Caco-2 (cell line): Measurements from ENCODE around the gene LRRC8C. TPM values are rescaled to one million over a fixed set of nuclear protein-coding genes. Genes with fewer than 3 reads are reported as not detected.

ENCODE experiments used
- BruUV-seq: library from RNA; stranded (reverse); fragments of 400-500 nt; replicated peaks from 2 replicates; lab custom pipeline; 2021; lab: Mats Ljungman, UMichigan
- CTCF ChIA-PET: fragments of 300-600 bp; sonication (Branson Sonifier 250); formaldehyde crosslinking; loops from one replicate; lab custom pipeline; 2022; ENCODE audit warnings: antibody characterized with exemption; lab: Charles Lee
- POLR2A ChIA-PET: fragments of 300-600 bp; sonication (Branson Sonifier 250); formaldehyde crosslinking; loops from one replicate; lab custom pipeline; 2022; ENCODE audit warnings: antibody characterized with exemption; lab: Charles Lee
- DNase-seq, 2 experiments: peaks; one replicate each; pipeline versions ENCODE4 v3.0.0 to v3.0.0-alpha.2; 2020 to 2022
- H3K27me3 ChIP-seq: replicated peaks from 2 replicates; pipeline ENCODE4 v1.6.0; 2011; ENCODE audit warnings: low read length; ENCODE audit not compliant: control insufficient read depth, insufficient read depth
- H3K36me3 ChIP-seq: 2 replicates; pipeline ENCODE4 v1.5.1; 2011; ENCODE audit warnings: low read length; ENCODE audit not compliant: control insufficient read depth, insufficient read depth
- H3K4me1 ChIP-seq: fragments of 250-450 bp; sonication (Bioruptor Pico); 2 replicates; pipeline ENCODE4 v1.5.1; 2020; ENCODE audit warnings: mild to moderate bottlenecking
- H3K4me3 ChIP-seq: 2 replicates; pipeline ENCODE4 v1.5.1; 2011; ENCODE audit warnings: low read depth, mild to moderate bottlenecking, control low read depth, low read length
- H3K9me3 ChIP-seq: fragments of 250-450 bp; sonication (Bioruptor Pico); 2 replicates; pipeline ENCODE4 v1.5.1; 2020; ENCODE audit warnings: mild to moderate bottlenecking, moderate library complexity
- H3K27ac Mint-ChIP-seq: one replicate; pipeline ENCODE4 v1.8.0; 2022; ENCODE audit warnings: mixed read lengths; ENCODE audit not compliant: unreplicated experiment
- H3K27me3 Mint-ChIP-seq: one replicate; pipeline ENCODE4 v1.8.0; 2022; ENCODE audit warnings: mixed read lengths; ENCODE audit not compliant: insufficient read depth, unreplicated experiment
- H3K36me3 Mint-ChIP-seq: one replicate; pipeline ENCODE4 v1.8.0; 2022; ENCODE audit warnings: mild to moderate bottlenecking, mixed read lengths; ENCODE audit not compliant: insufficient read depth, unreplicated experiment
- H3K4me1 Mint-ChIP-seq: one replicate; pipeline ENCODE4 v1.8.0; 2022; ENCODE audit warnings: low read depth, mixed read lengths; ENCODE audit not compliant: unreplicated experiment
- H3K4me3 Mint-ChIP-seq: one replicate; pipeline ENCODE4 v1.8.0; 2022; ENCODE audit warnings: mild to moderate bottlenecking, moderate library complexity, mixed read lengths; ENCODE audit not compliant: unreplicated experiment
- H3K9me3 Mint-ChIP-seq: one replicate; pipeline ENCODE4 v1.8.0; 2022; ENCODE audit warnings: mixed read lengths; ENCODE audit not compliant: unreplicated experiment
- CTCF ChIP-seq, 2 experiments: fragments of 200-600 bp in 1 of 2; IDR thresholded peaks; 1 replicate in 1 of 2; 2 replicates in 1 of 2; pipeline versions ENCODE4 v1.5.1 to v1.8.0; 2011 to 2022; ENCODE audit warnings: antibody characterized with exemption in 1 of 2, control low read depth in 1 of 2, inconsistent platforms in 1 of 2, low read depth in 1 of 2, low read length in 1 of 2, mild to moderate bottlenecking in 1 of 2, moderate library complexity in 1 of 2; ENCODE audit not compliant: insufficient read depth in 1 of 2, severe bottlenecking in 1 of 2, unreplicated experiment in 1 of 2
- intact Hi-C: fragments of 100-400 bp; cut with micrococcal nuclease; formaldehyde crosslinking; loops from one replicate; pipeline ENCODE4 v1.10.0; 2022; ENCODE audit not compliant: unreplicated experiment
- total RNA-seq: library from RNA; stranded (reverse); gene quantifications from 2 replicates; pipeline ENCODE4 v1.2.3, GENCODE V29; 2022

Gene LRRC8C
- total RNA-seq, 1 experiment from 2014 or later, result 0.11 TPM

- no peaks in the 10 kb centered on the region for H3K36me3 ChIP-seq
- H3K9me3 ChIP-seq, result no peaks in the 10 kb centered on the region
- no peak overlapping the region for H3K4me3 ChIP-seq
- Mint-ChIP-seq H3K9me3 (no peaks in the 10 kb centered on the region), H3K4me1 (no peaks in the 10 kb centered on the region), H3K27me3 (peaks cover 8% of the 10 kb centered on the region), H3K36me3 (no peaks in the 10 kb centered on the region), H3K27ac (no peak overlapping the region), H3K4me3 (no peak overlapping the region)
- no peaks in the 10 kb centered on the region for H3K27me3 ChIP-seq
- ChIA-PET POLR2A (no interaction called here), CTCF (no interaction called here)
- no peaks in the 10 kb centered on the region for H3K4me1 ChIP-seq
- intact Hi-C loops, result no loop called here
- TF ChIP-seq CTCF (IDR thresholded peaks at IDR 0.05; ENCODE audit: insufficient read depth in 1 of 2, low read depth in 1 of 2, low read length in 1 of 2, severe bottlenecking in 1 of 2, unreplicated experiment in 1 of 2), result no peak
- no TSS peak for BruUV-seq
- no peak for DNase-seq
These were observed 48.3 kb downstream of the LRRC8C start for GRCh38 chr1:89681045-89681729.

- Mint-ChIP-seq H3K9me3 (no peaks in the 10 kb centered on the region), H3K4me1 (no peaks in the 10 kb centered on the region), H3K4me3 (no peak overlapping the region), H3K27ac (no peak overlapping the region), H3K27me3 (peaks cover 8% of the 10 kb centered on the region), H3K36me3 (no peaks in the 10 kb centered on the region)
- intact Hi-C loops, result no loop called here
- CTCF ChIA-PET, result no interaction called here
- no peak for DNase-seq
- Histone ChIP-seq H3K4me3 (no peak overlapping the region), H3K27me3 (no peaks in the 10 kb centered on the region), H3K9me3 (no peaks in the 10 kb centered on the region), H3K36me3 (no peaks in the 10 kb centered on the region), H3K4me1 (no peaks in the 10 kb centered on the region)
- no TSS peak for BruUV-seq
- POLR2A ChIA-PET, result no interaction called here
- no peak for TF ChIP-seq CTCF (IDR thresholded peaks at IDR 0.05; ENCODE audit: insufficient read depth in 1 of 2, low read depth in 1 of 2, low read length in 1 of 2, severe bottlenecking in 1 of 2, unreplicated experiment in 1 of 2)
These were observed 49.7 kb downstream of the LRRC8C start for GRCh38 chr1:89682611-89683010.

GRCh38 chr1:89685461-89685860 is 52.5 kb downstream of the LRRC8C start:
- Mint-ChIP-seq H3K4me1 (no peaks in the 10 kb centered on the region), H3K36me3 (no peaks in the 10 kb centered on the region), H3K27ac (no peak overlapping the region), H3K9me3 (no peaks in the 10 kb centered on the region), H3K27me3 (peaks cover 5% of the 10 kb centered on the region), H3K4me3 (no peak overlapping the region)
- Histone ChIP-seq H3K9me3 (no peaks in the 10 kb centered on the region), H3K27me3 (no peaks in the 10 kb centered on the region), H3K4me3 (no peak overlapping the region), H3K4me1 (no peaks in the 10 kb centered on the region), H3K36me3 (no peaks in the 10 kb centered on the region)
- intact Hi-C loops, result no loop called here
- ChIA-PET POLR2A (no interaction called here), CTCF (no interaction called here)
- no peak for TF ChIP-seq CTCF (IDR thresholded peaks at IDR 0.05; ENCODE audit: insufficient read depth in 1 of 2, low read depth in 1 of 2, low read length in 1 of 2, severe bottlenecking in 1 of 2, unreplicated experiment in 1 of 2)
- DNase-seq, result no peak
- BruUV-seq, result no TSS peak
